A673 (cell line): Measurements from ENCODE around the gene POLDIP3. TPM values are rescaled to one million over a fixed set of nuclear protein-coding genes. Genes with fewer than 3 reads are reported as not detected.
"Not testable (repeated sequence)": the region's sequence is repeated elsewhere in the genome, so short reads cannot be mapped to it uniquely, and the experiment has no call there.

Experiments used
- BruUV-seq: library from RNA; stranded (reverse); fragments of 400-500 nt; replicated peaks from 2 replicates; lab custom pipeline; 2021; lab: Mats Ljungman, UMichigan
- CTCF ChIA-PET: fragments of 300-600 bp; sonication (Branson Sonifier 250); formaldehyde crosslinking; loops from one replicate; lab custom pipeline; 2022; ENCODE audit warnings: antibody characterized with exemption; lab: Charles Lee
- POLR2A ChIA-PET: fragments of 300-600 bp; sonication (Branson Sonifier 250); formaldehyde crosslinking; loops from one replicate; lab custom pipeline; 2022; ENCODE audit warnings: antibody characterized with exemption; ENCODE audit not compliant: low non-redundant PET; lab: Charles Lee
- DNase-seq: peaks from one replicate; pipeline ENCODE4 v3.0.0-alpha.2; 2015; ENCODE audit warnings: low spot score
- H3K27ac ChIP-seq: fragments of 200-600 bp; sonication (generic); 2 replicates; pipeline ENCODE4 v1.5.1; 2016; ENCODE audit warnings: mixed run types, low read depth, mild to moderate bottlenecking, mixed read lengths, antibody characterized with exemption, low read length; ENCODE audit not compliant: poor library complexity, severe bottlenecking
- H3K27me3 ChIP-seq: fragments of 200-600 bp; sonication (generic); replicated peaks from 2 replicates; pipeline ENCODE4 v1.6.1; 2017; ENCODE audit warnings: mixed run types, low read depth, mild to moderate bottlenecking, mixed read lengths, antibody characterized with exemption, low read length; ENCODE audit not compliant: insufficient read depth, poor library complexity
- H3K36me3 ChIP-seq: fragments of 200-600 bp; sonication (generic); 2 replicates; pipeline ENCODE4 v1.6.1; 2016; ENCODE audit warnings: mixed run types, mild to moderate bottlenecking, mixed read lengths, antibody characterized with exemption, low read length; ENCODE audit not compliant: insufficient read depth, poor library complexity, severe bottlenecking
- H3K4me1 ChIP-seq: fragments of 200-600 bp; sonication (generic); 2 replicates; pipeline ENCODE4 v1.6.1; 2017; ENCODE audit warnings: mixed run types, mild to moderate bottlenecking, mixed read lengths, antibody characterized with exemption, low read length; ENCODE audit not compliant: insufficient read depth, poor library complexity, severe bottlenecking
- H3K4me3 ChIP-seq: fragments of 200-600 bp; sonication (generic); 2 replicates; pipeline ENCODE4 v1.5.1; 2016; ENCODE audit warnings: low read depth, mixed run types, mild to moderate bottlenecking, mixed read lengths, low read length; ENCODE audit not compliant: poor library complexity, severe bottlenecking
- H3K9me3 ChIP-seq: fragments of 200-600 bp; sonication (generic); 2 replicates; pipeline ENCODE4 v1.6.1; 2016; ENCODE audit warnings: mixed run types, low read depth, mild to moderate bottlenecking, mixed read lengths, antibody characterized with exemption, low read length; ENCODE audit not compliant: poor library complexity, severe bottlenecking
- CTCF ChIP-seq: fragments of 300-800, 200-600 bp; sonication (generic); conservative IDR thresholded peaks from 2 replicates; pipeline ENCODE4 v1.5.1; 2017; ENCODE audit warnings: low read depth, mild to moderate bottlenecking, antibody characterized with exemption, low read length, moderate library complexity, mixed read lengths
- EZH2 ChIP-seq: fragments of 200-600 bp; sonication (generic); IDR thresholded peaks from 2 replicates; pipeline ENCODE4 v1.6.1; 2017; ENCODE audit warnings: borderline replicate concordance, low read depth, mild to moderate bottlenecking, mixed read lengths, antibody characterized with exemption, low read length; ENCODE audit not compliant: poor library complexity, severe bottlenecking
- intact Hi-C: fragments of 100-400 bp; cut with micrococcal nuclease; formaldehyde crosslinking; loops from one replicate; pipeline ENCODE4 v1.10.0; 2022; ENCODE audit not compliant: unreplicated experiment
- total RNA-seq: library from RNA; stranded (reverse); gene quantifications from 2 replicates; pipeline ENCODE4 v1.2.3, GENCODE V29; 2021

The POLDIP3 gene
- total RNA-seq, 1 experiment from 2014 or later, result 134 TPM

- H3K4me1 ChIP-seq, POLR2A ChIA-PET, intact Hi-C loops, H3K27me3 ChIP-seq, DNase-seq, BruUV-seq, H3K27ac ChIP-seq, H3K9me3 ChIP-seq, H3K36me3 ChIP-seq, H3K4me3 ChIP-seq: not testable (repeated sequence)
- CTCF ChIA-PET, result interaction anchor here (0.6 kb wide), 1 partner anchor 14 kb away, joined by 3 read pairs; no protein-coding TSS in a partner anchor
Observed at GRCh38 chr22:42567950-42568349, 46.7 kb downstream of the POLDIP3 start.

- intact Hi-C loops, result no loop called here
Observed at GRCh38 chr22:42565956-42566355, 48.7 kb downstream of the POLDIP3 start.

GRCh38 chr22:42564699-42565098 is 50.0 kb downstream of the POLDIP3 start:
- Histone ChIP-seq H3K4me1 (no peaks in the 10 kb centered on the region), H3K36me3 (no peaks in the 10 kb centered on the region), H3K9me3 (no peaks in the 10 kb centered on the region), H3K4me3 (no peak overlapping the region), H3K27ac (no peak overlapping the region), H3K27me3 (no peaks in the 10 kb centered on the region)
- intact Hi-C loops, result no loop called here
- TF ChIP-seq CTCF, result no peak
- TF ChIP-seq EZH2, result no peak
- no TSS peak for BruUV-seq
- ChIA-PET POLR2A (no interaction called here), CTCF (no interaction called here)
- no peak for DNase-seq

More at GRCh38 chr22:42565956-42566355, 48.7 kb downstream of the POLDIP3 start:
- Histone ChIP-seq H3K9me3 (no peaks in the 10 kb centered on the region), H3K27me3 (no peaks in the 10 kb centered on the region), H3K27ac (no peak overlapping the region), H3K36me3 (no peaks in the 10 kb centered on the region), H3K4me1 (no peaks in the 10 kb centered on the region), H3K4me3 (no peak overlapping the region)
- no peak for DNase-seq
- TF ChIP-seq EZH2, result no peak
- TF ChIP-seq CTCF, result no peak
- POLR2A ChIA-PET, result no interaction called here
- no TSS peak for BruUV-seq
- CTCF ChIA-PET, result no interaction called here

- H3K4me3 ChIP-seq, CTCF ChIA-PET, BruUV-seq, H3K9me3 ChIP-seq, H3K4me1 ChIP-seq, H3K27me3 ChIP-seq, H3K27ac ChIP-seq, H3K36me3 ChIP-seq, POLR2A ChIA-PET, DNase-seq, intact Hi-C loops: not testable (repeated sequence)
Observed at GRCh38 chr22:42563943-42564342, 50.7 kb downstream of the POLDIP3 start.
